ENCODE measurements around the gene PLB1.

Gene PLB1

DNA sequence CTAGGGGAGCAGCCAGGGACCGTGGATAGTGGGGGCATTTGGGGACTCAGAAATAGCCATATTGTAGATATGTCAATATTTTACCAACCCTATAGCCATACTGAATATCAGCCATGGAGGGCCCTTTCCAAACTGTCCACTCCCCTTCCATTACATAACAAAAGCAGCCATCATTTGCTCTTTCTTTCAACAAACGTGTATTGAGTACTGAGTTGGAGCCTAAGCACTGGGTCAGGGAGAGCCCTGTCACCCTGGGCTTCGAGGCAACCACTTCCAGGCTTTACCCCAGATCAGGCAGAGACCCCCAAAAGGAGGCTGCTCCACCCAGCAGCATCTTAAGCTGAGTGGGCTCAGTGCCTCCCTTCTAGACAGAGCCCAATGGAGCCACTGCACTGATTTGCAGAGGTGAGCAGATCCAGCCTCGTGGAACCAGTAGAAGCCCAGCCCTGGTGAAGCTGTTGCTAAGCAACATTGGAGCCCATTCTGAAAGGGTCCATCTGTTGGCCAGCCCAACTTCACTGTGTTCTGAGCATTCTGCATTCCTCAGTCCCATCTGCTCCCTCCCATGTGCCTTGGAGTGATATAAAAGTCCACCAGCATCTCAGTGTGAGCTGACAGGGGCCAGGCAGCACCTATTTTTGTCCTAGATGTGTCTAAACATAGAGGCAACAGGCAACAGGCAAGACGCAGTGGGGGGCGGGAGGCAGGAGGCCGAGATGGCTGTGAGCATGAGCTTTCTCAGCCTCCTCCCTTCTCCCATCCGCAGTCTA is 112.1 kb downstream of the PLB1 start:
- TF ChIP-seq, protein P1, sequence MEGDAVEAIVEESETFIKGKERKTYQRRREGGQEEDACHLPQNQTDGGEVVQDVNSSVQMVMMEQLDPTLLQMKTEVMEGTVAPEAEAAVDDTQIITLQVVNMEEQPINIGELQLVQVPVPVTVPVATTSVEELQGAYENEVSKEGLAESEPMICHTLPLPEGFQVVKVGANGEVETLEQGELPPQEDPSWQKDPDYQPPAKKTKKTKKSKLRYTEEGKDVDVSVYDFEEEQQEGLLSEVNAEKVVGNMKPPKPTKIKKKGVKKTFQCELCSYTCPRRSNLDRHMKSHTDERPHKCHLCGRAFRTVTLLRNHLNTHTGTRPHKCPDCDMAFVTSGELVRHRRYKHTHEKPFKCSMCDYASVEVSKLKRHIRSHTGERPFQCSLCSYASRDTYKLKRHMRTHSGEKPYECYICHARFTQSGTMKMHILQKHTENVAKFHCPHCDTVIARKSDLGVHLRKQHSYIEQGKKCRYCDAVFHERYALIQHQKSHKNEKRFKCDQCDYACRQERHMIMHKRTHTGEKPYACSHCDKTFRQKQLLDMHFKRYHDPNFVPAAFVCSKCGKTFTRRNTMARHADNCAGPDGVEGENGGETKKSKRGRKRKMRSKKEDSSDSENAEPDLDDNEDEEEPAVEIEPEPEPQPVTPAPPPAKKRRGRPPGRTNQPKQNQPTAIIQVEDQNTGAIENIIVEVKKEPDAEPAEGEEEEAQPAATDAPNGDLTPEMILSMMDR (IDR thresholded peaks at IDR 0.05): no peak

DNA sequence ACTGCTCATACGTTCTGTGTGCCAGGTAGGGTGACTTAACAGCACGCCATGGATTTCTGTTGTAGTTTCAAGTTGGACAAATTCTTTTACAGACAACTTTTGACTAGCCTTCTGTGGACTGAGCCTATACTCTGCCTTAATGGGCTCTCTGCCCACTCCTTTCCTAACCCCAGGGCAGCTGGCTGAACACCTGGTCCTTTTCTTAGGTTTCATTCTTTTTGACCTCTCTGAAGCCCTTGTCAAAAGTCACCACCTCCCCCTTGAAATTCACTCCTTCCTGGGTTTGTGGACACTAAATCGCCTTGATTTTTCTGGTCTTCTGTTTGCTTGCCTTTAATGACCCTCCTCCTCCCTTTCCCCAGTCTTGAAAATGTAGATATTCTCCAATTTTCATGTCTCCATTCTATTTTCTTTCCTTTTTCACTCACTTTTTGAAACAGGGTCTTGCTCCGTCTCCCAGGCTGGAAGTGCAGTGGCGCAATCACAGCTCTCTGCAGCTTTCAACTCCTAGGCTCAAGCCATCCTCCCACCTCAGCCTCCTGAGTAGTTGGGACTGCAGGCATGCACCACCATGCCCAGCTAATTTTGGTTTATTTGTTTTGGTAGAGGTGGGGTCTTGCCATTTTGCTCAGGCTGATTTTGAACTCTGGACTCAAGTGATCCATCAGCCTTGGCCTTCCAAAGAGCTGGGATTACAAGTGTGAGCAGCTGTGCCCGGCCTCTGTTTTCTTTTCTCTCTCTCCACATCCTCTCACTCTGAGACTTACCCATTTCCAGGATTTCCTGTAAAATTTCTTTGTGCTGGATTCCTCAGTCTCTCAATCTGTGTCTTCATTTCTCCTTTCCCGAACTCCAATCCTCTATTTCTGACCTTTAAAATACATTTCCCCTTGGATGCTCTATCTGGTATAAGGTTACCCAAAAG is 112.9 kb downstream of the PLB1 start:
- TF ChIP-seq, protein P1 (IDR thresholded peaks at IDR 0.05): no peak

DNA sequence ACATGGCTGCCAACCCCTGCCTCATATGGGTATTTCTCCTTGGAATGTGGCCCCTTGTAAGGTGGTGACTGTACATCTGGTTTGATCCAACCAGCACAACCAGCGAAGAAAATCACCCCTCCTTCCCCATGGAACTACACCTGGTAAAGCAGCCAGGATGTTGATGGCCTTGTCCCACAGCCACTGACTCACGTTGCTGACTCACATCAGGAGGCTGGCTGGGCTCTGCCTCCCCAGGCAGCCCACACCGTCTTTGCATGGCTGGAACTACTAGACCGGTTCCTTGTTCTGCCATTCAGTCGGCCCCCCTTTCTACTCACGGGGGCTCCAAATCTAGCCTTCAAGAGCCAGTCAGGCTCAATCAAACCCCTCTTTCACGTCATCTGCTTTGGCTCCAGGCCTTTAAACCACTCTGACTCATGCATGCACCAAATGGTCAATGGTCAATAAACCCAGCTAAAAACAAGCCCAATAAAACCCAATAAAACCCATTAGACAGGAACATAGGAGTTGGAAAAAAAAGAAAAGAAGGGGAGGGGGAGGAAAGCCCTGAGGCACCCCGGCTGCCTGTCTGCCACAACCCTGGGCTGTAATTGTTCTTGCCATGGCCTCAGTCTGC is 114.8 kb downstream of the PLB1 start:
- TF ChIP-seq, protein P1 (IDR thresholded peaks at IDR 0.05): no peak

GRCh38 chr2:28612131-28612812 is 116.4 kb downstream of the PLB1 start:
- TF ChIP-seq, protein P1 (IDR thresholded peaks at IDR 0.05): no peak

GRCh38 chr2:28613186-28613585 is 117.3 kb downstream of the PLB1 start:
- TF ChIP-seq, protein P1 (IDR thresholded peaks at IDR 0.05): no peak

- TF ChIP-seq, protein P1 (IDR thresholded peaks at IDR 0.05): no peak
These were observed 118.0 kb downstream of the PLB1 start for GRCh38 chr2:28613633-28614501.

All from LNCAP (cell line).